ENCODE measurements around the gene SBNO2. TPM values are rescaled to one million over a fixed set of nuclear protein-coding genes. Genes with fewer than 3 reads are reported as not detected.
A peak's percentile ranks its signal among the peaks of the same experiment; 100 is the strongest.

SBNO2 gene
- total and polyA plus RNA-seq, 4 donors, result 45.6 to 155 (median 95.9) TPM

DNA sequence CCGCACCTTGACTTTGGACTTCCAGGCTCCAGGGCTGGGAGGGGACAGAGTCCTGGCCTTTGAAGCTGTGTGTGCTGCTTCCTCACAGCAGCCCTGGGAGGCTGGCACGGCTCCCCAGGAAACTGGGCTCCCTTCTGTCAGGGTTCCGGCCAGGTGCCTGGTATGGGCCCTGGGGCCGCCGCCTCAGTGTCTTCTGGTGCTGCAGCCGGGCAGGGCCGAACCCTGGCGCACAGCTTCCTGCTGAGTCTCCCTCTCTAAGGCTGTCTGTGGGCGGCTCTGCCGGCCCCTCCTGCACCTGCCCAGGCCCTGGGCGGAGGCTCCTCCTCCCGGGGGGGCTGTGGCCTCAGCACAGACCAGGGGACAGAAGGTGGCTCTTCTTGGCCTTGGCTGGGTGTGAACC lies 37.9 kb downstream of the SBNO2 start:
- Histone ChIP-seq H3K4me1 (ENCODE audit: control insufficient read depth in 5 of 5, insufficient read depth in 5 of 5, low read length in 5 of 5) (peaks cover 0 to 29% (median 9%) of the 10 kb centered on the region in 5 donors), H3K27ac (ENCODE audit: low read depth in 1 of 2, low read length in 1 of 2) (peak overlapping the region in 1 of 2 donors; percentile 74), H3K9ac (ENCODE audit: insufficient read depth in 1 of 2, low read length in 2 of 2) (no peak overlapping the region), H3K4me3 (no peak overlapping the region), H3K36me3 (ENCODE audit: control insufficient read depth in 4 of 4, insufficient read depth in 4 of 4, low read length in 4 of 4) (peaks cover 0 to 36% (median 0%) of the 10 kb centered on the region in 4 donors), H3K27me3 (ENCODE audit: control insufficient read depth in 3 of 3, insufficient read depth in 3 of 3, low read length in 2 of 3) (no peaks in the 10 kb centered on the region), H3K9me3 (ENCODE audit: control insufficient read depth in 4 of 4, insufficient read depth in 3 of 4, low read length in 3 of 4) (no peaks in the 10 kb centered on the region)
- TF ChIP-seq, protein P1, sequence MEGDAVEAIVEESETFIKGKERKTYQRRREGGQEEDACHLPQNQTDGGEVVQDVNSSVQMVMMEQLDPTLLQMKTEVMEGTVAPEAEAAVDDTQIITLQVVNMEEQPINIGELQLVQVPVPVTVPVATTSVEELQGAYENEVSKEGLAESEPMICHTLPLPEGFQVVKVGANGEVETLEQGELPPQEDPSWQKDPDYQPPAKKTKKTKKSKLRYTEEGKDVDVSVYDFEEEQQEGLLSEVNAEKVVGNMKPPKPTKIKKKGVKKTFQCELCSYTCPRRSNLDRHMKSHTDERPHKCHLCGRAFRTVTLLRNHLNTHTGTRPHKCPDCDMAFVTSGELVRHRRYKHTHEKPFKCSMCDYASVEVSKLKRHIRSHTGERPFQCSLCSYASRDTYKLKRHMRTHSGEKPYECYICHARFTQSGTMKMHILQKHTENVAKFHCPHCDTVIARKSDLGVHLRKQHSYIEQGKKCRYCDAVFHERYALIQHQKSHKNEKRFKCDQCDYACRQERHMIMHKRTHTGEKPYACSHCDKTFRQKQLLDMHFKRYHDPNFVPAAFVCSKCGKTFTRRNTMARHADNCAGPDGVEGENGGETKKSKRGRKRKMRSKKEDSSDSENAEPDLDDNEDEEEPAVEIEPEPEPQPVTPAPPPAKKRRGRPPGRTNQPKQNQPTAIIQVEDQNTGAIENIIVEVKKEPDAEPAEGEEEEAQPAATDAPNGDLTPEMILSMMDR (IDR thresholded peaks at IDR 0.05; ENCODE audit: control extremely low read depth, extremely low read depth), result no peak
- 45 to 46% methylated on average over 11 to 12 of the region's 12 CpGs for WGBS, 2 donors
- DNase-seq, result no peak
- ATAC-seq (ENCODE audit: insufficient read depth, low FRiP score), result no peak

DNA sequence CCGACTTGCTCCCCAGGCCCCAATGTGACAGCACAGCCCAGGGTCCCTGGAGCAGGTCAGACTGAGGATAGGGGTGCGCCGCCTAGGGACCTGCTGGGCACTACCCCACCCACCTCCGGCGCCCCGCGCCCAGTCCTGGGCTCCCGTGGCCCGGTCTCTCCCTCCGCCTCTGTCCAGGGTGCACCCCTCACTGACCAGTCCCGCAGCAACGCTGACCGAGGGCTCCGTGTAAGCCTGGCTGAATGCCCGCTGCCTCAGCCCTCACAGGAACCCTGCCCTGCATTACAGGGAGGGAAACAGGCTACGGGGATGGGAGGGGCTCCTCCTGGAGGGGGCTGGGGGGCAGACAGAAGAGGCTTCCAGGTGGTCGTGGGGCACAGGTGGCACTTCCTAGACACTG lies 38.6 kb downstream of the SBNO2 start:
- H3K4me1 ChIP-seq (ENCODE audit: control insufficient read depth in 5 of 5, insufficient read depth in 5 of 5, low read length in 5 of 5), result peaks cover 0 to 29% (median 11%) of the 10 kb centered on the region in 5 donors
- ATAC-seq (ENCODE audit: insufficient read depth, low FRiP score) (no peak), DNase-seq (no peak)
- peak overlapping the region in 1 of 2 donors; percentile 74 for H3K27ac ChIP-seq (ENCODE audit: low read depth in 1 of 2, low read length in 1 of 2)
- H3K9ac ChIP-seq (ENCODE audit: insufficient read depth in 1 of 2, low read length in 2 of 2), result no peak overlapping the region
- whole genome bisulfite sequencing, 2 donors, result 74 to 85% methylated on average over 17 of the region's 17 CpGs
- TF ChIP-seq, protein P1 (IDR thresholded peaks at IDR 0.05; ENCODE audit: control extremely low read depth, extremely low read depth), result no peak
- H3K9me3 ChIP-seq (ENCODE audit: control insufficient read depth in 4 of 4, insufficient read depth in 3 of 4, low read length in 3 of 4), result no peaks in the 10 kb centered on the region
- H3K36me3 ChIP-seq (ENCODE audit: control insufficient read depth in 4 of 4, insufficient read depth in 4 of 4, low read length in 4 of 4), result peaks cover 0 to 30% (median 0%) of the 10 kb centered on the region in 4 donors
- no peak overlapping the region for H3K4me3 ChIP-seq
- no peaks in the 10 kb centered on the region for H3K27me3 ChIP-seq (ENCODE audit: control insufficient read depth in 3 of 3, insufficient read depth in 3 of 3, low read length in 2 of 3)

DNA sequence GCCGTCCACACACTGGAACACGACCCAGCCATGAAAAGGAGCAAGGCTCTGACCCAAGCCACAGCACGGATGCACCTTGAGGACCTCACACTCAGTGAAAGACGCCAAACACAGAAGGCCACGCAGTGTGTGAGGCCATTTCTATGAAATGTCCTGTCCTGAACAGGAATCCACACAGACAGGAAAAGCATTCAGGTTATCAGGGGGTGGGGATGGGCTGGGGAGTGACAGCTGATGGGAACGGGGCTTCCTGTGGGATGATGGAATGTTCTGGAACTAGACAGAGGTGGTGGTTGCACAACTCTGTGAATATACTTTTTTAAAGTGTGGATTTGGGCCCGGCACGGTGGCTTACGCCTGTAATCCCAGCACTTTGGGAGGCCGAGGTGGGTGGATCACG lies 39.6 kb downstream of the SBNO2 start:
- no peak overlapping the region for H3K4me3 ChIP-seq
- peaks cover 0 to 35% (median 11%) of the 10 kb centered on the region in 5 donors for H3K4me1 ChIP-seq (ENCODE audit: control insufficient read depth in 5 of 5, insufficient read depth in 5 of 5, low read length in 5 of 5)
- H3K9ac ChIP-seq (ENCODE audit: insufficient read depth in 1 of 2, low read length in 2 of 2), result no peak overlapping the region
- no peak for DNase-seq
- H3K27ac ChIP-seq (ENCODE audit: low read depth in 1 of 2, low read length in 1 of 2), result peak overlapping the region in 1 of 2 donors; percentile 97
- H3K27me3 ChIP-seq (ENCODE audit: control insufficient read depth in 3 of 3, insufficient read depth in 3 of 3, low read length in 2 of 3), result no peaks in the 10 kb centered on the region
- TF ChIP-seq, protein P1 (IDR thresholded peaks at IDR 0.05; ENCODE audit: control extremely low read depth, extremely low read depth), result no peak
- no peak for ATAC-seq (ENCODE audit: insufficient read depth, low FRiP score)
- no peaks in the 10 kb centered on the region for H3K9me3 ChIP-seq (ENCODE audit: control insufficient read depth in 4 of 4, insufficient read depth in 3 of 4, low read length in 3 of 4)
- 82 to 92% methylated on average over 11 of the region's 11 CpGs for WGBS, 2 donors
- peaks cover 0 to 33% (median 0%) of the 10 kb centered on the region in 4 donors for H3K36me3 ChIP-seq (ENCODE audit: control insufficient read depth in 4 of 4, insufficient read depth in 4 of 4, low read length in 4 of 4)

DNA sequence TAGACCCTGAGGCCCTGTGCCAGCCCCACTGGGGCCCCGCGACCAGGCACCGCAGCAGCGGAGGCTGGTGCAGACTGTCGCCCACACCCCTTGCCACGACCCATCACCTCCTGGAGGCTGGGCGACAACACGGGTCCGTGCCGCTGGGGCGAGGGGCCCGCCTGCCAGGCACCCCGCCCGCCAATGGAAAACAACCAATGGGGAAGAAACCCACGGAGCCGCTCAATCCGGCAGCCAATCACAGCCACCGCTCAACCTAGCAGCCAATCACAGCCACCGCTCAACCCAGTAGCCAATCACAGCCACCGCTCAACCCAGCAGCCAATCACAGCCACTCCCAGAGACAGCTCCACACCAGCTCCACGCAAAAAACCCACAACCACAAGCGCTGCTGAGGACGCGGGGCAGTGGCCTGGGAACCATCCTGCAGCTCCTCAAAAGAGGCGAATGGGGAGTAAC lies 40.6 kb downstream of the SBNO2 start:
- Histone ChIP-seq H3K27me3 (ENCODE audit: control insufficient read depth in 3 of 3, insufficient read depth in 3 of 3, low read length in 2 of 3) (no peaks in the 10 kb centered on the region), H3K27ac (ENCODE audit: low read depth in 1 of 2, low read length in 1 of 2) (peak overlapping the region in 1 of 2 donors; percentile 97), H3K4me1 (ENCODE audit: control insufficient read depth in 5 of 5, insufficient read depth in 5 of 5, low read length in 5 of 5) (peaks cover 0 to 35% (median 11%) of the 10 kb centered on the region in 5 donors), H3K36me3 (ENCODE audit: control insufficient read depth in 4 of 4, insufficient read depth in 4 of 4, low read length in 4 of 4) (peaks cover 0 to 30% (median 0%) of the 10 kb centered on the region in 4 donors), H3K4me3 (no peak overlapping the region), H3K9me3 (ENCODE audit: control insufficient read depth in 4 of 4, insufficient read depth in 3 of 4, low read length in 3 of 4) (no peaks in the 10 kb centered on the region), H3K9ac (ENCODE audit: insufficient read depth in 1 of 2, low read length in 2 of 2) (no peak overlapping the region)
- WGBS, 2 donors, result 78 to 88% methylated on average over 25 of the region's 25 CpGs
- TF ChIP-seq, protein P1 (IDR thresholded peaks at IDR 0.05; ENCODE audit: control extremely low read depth, extremely low read depth), result no peak
- DNase-seq, result no peak
- ATAC-seq (ENCODE audit: insufficient read depth, low FRiP score), result peak; percentile 12
